Stimulated activated CD4-positive, alpha-beta T cell treated with anti-CD3 and anti-CD28 coated beads, Interleukin-12 subunit alpha, Interleukin-12 subunit beta, amount 100 ng/mL, for 4 hours (primary cell): ENCODE measurements around the gene SYVN1.
"Not testable (repeated sequence)": the region's sequence is repeated elsewhere in the genome, so short reads cannot be mapped to it uniquely, and the experiment has no call there.

ENCODE experiments used
- DNase-seq: peaks from one replicate; pipeline ENCODE4 v3.0.0-alpha.2; 2020

Gene SYVN1

DNA sequence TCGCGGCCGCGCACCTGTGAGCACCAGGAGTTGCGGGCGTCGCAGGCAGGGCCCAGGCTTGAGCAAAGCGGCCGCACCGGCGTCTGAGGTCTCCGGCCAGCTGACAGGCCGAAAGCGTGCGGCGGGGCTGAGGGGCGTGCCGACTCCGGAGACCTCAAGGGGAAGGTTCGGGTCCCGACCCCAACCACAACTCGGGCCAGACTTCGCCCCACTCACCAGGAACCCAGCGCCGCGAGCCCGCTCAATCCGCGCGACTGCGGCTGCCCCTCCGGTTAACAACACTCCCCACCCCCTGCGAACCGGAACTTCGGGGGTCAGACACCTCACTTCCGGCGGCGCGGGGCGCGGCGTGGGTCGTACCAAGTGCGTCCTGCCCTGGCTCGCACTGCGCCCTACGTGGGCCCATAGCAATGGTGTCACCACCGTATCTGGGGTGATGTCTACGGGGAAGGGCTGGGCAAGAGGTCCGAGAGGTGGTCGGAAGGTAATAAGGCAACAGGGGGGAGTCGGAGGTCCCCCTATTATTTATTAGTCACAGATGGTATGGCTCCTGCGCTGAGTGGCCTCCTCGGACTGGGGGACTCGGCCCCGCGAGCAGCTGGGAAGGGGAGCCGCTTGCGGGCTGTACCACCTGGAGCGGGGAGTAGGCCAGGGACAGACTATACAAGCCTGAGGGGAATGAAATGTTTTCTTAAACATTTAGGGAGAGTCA is at the start of gene SYVN1:
Gene SYVN1, minus strand, starts transcription at position 280 of the 712 bp plus-strand sequence. CDS start 918 bp downstream, outside the sequence.
- peak; percentile 89 for DNase-seq

DNA sequence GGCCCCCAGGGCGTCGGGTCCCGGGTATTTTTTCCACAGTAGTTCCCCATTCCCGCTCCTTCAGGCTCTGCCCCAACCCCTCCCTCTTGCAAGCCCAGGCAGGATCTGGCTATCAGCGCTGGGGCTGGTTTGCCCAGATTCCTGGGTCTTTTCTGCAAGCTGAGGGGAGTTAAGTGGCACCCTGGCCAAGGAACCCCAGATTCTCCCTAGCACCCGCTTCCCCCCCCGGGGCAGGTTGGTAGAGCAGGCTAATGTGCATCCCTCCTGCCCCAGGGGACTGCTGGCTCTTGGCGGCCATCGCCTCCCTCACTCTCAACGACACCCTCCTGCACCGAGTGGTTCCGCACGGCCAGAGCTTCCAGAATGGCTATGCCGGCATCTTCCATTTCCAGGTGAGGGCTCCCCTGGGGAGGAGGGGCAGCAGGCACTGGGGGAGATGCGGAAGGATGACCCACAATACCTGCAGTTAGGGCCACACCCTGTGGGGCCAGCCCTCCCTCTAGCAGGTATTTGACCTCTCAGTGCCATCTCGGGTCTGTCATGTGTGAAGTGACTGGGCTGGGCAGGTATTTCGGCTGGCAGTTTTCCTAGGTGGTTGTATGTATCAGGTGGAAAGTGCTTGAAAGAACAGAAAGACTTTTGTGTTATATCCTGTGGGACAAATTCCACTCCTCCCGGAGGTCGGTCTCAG is 49.0 kb upstream of the SYVN1 start:
- DNase-seq: no peak

DNA sequence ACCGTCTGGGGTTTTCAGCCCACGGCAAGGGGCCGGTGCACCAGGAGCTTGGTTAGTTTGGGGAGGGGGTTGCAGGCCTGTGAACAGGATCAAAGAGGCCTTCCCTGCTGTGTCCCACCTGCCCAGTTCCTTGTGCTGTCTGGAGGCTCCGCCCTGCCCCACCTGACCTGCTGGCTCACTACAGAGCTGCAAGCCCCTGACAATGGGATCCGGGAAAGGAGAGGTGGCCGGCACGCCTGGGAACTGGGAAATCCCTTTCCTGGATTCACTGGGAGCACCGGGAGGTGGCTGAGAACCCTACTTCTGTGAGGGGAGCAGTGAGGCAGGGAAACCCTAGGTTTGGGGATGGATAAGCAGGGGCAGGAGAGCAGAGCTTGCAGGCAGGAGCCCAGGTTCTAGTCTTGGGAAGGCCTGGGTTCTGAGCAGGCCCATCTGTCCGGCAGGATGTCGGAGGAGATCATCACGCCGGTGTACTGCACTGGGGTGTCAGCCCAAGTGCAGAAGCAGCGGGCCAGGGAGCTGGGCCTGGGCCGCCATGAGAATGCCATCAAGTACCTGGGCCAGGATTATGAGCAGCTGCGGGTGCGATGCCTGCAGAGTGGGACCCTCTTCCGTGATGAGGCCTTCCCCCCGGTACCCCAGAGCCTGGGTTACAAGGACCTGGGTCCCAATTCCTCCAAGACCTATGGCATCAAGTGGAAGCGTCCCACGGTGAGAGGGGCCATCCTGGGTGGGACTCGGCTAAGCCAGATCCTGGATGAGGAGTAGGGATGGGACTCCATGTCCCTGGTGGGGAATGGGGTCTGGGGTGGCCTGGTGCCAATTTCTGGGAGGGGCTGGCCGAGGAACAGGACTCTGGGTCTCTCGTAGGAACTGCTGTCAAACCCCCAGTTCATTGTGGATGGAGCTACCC is 48.2 kb upstream of the SYVN1 start:
- DNase-seq: no peak

DNA sequence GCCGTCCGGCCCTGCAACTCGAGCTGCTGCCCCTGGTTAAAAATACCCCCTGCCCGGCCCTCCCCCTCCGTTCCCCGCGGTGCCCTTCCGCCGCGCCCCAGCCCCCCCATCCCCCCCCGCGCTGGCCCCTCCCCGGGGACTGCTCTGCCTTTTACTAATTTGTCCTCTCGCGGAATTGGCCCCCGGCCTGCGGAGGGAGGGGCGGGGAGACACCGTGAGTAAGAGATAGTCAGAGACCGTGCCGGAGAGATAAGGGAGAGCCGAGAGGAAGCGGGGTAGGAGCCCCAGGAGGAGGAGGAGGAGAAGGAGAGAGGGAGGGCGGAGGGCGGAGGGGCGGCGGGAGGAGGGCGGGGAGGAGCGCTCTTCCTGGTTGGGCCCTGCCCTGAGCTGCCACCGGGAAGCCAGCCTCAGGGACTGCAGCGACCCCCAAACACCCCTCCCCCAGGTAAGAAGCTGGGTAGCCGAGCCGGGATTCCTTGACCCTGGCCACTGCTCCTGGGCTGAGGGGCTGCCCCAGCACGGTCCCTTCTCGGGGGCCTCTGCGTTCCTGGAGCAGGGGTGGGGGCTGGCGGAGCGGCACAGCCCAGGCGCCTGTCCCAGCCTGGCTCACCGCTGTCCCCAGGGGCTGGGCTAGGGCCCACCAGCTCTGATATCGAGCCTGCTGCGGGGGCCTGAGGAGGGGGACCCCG is 47.4 kb upstream of the SYVN1 start, which contains the start of gene CAPN1:
Gene CAPN1, plus strand, starts transcription at position 360 of the 689 bp plus-strand sequence. CDS start 774 bp downstream, outside the sequence.
- peak; percentile 70 for DNase-seq

DNA sequence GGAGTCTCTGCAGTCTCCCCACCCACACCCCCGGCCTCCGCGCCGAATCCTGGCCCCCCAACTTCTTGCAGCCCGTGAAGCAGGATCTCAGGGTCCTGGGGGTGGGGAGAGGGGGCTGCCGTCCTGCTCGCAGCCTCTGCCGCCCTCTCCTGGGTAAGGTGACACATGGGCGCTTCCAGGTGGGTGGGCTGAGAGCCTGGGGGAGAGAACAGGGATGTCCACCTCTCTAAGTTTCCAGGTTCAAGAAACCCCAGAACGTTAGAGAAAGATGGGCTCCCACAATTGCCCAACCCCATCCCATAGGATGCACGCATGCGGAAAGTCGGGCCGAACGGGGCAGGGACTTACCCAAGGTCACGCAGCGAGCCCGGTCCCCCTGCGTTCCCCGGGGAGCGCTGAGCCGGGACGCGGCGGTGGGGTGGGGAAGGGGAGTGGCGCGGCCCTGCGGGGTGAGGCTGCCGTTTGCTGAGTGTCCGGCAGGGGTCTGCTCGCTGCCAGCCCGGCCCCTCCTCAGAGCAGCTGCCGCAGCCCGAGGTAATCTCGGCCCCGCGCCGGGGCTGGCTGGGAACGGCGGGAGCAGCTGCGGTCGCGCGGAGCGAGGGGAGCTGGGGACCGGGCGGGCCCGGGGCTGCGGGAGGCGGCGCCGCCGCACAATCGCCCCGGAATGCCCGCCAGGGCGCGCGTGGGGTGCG is 46.7 kb upstream of the SYVN1 start:
- DNase-seq: peak; percentile 48

DNA sequence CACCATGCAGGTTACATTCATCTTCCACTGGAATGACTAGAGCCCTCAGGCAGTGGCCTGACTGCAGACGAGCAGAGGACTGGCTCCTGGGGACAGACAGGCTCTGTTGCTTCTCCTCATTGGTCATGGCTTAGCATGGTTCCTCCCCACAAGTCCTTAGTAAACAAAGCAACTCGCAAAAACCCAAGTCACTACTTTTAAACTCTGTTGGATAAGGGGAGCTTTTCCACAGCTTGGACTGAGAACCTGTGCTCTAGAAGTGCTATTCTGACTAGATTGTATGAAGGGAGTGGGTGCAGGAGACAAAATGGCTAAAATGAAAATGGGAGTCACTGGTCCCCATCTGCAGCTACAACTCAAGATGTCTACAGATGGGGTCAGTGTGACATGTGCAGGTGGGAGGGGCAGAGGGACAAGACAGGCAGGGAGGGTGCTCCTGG is 40.3 kb upstream of the SYVN1 start:
- DNase-seq: not testable (repeated sequence)

DNA sequence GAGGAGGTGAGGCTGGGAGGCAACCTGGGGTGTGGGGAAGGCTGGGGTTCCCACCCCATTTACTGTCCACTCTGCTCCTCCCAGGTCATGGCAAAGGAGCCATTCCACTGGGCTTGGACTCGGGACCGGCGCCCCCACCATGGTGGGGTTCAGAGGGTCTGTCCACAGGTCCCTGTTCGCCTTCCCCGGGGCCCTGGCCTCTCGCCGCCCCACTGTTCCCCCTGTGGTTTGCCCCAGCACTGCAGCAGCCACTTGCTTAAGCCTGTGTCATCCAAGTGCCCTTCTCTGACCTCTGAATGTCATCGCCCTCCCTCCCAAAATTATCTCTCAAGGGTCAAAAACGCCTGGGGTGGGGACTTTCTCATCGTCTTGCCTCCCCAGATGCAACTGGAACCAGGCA is 38.3 kb upstream of the SYVN1 start:
- DNase-seq: no peak

DNA sequence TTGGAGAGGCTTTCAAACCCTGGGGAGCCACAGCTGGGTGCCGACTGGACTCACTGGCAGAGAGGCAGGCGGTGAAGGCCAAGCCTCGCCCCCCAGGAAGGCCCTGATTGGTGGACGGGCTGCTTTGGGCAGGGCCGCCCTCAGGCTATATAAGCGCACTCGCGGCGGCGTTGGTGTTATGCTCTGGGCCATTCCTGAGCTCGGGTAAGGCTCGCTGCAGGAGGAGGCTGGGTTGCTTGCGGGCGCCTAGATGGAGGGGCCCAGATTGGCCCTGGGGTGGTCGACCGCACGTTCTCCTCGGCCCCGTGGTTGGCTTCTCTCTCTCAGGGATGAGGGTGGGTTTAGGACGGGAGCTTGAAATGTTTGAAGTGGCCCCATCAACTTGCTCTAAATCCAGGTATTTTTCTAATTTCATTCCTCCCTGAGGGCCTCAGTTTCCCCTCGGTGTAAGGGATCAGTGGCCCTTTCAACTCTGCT is 35.8 kb upstream of the SYVN1 start, which contains the start of gene SPDYC:
Gene SPDYC, plus strand, starts transcription at position 176 of the 477 bp plus-strand sequence. CDS start 1,125 bp downstream, outside the sequence.
- no peak for DNase-seq

DNA sequence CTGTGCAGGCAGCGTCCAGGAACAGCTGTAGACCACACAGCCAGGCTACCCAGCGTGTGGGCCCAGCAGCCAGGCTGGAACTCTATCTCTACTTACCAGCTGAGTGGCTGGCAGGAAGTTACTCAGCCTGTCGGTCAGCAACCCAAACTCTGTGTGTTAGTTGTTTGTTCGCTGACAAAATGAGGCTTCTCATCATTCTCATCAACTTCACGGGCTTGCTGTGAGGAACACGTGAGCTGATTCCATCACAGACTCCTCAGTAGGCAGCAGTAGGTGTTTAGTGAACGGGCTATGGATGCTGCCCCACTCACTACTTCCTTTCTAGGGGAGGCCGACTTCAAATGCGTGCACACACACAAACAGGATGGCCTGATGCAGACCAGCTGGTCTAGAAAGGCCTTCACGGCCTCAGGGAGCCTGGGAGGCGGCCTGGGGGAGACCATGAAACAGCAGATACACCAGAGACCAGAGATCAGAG is 34.9 kb upstream of the SYVN1 start:
- DNase-seq: no peak

DNA sequence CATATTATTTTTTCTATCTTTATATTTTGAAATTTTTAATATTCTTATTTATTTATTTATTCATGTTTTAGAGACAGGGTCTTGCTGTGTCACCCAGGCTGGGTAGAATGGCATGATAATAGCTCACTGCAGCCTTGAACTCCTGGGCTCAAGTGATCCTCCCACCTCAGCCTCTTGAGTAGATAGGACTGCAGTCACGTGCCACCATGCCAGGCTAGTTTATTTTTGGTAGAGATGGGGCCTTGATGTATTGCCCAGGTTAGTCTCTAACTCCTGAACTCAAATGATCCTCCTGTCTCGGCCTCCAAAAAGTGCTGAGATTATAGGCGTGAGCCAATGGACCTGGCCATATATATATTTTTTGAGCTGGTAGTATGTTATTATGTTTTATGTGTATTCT is 33.3 kb upstream of the SYVN1 start:
- no peak for DNase-seq

DNA sequence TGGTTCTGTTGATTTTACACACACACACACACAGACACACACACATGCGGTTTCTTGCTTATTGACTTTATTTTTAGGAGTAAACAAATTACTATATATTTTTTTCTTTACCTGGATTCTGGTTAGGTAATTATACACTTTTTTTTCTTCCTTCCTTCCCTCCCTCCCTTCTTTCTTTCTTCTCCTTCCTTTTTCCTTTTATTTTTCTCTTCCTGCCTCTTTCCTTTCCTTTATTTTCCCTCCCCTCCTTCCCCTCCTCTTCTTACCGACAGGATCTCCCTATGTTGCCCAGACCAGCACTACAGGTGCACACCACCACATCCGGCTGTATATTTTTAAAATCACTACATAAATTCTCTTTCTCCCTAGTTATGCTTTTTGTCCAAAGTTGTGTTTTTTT is 32.6 kb upstream of the SYVN1 start:
- DNase-seq: no peak

DNA sequence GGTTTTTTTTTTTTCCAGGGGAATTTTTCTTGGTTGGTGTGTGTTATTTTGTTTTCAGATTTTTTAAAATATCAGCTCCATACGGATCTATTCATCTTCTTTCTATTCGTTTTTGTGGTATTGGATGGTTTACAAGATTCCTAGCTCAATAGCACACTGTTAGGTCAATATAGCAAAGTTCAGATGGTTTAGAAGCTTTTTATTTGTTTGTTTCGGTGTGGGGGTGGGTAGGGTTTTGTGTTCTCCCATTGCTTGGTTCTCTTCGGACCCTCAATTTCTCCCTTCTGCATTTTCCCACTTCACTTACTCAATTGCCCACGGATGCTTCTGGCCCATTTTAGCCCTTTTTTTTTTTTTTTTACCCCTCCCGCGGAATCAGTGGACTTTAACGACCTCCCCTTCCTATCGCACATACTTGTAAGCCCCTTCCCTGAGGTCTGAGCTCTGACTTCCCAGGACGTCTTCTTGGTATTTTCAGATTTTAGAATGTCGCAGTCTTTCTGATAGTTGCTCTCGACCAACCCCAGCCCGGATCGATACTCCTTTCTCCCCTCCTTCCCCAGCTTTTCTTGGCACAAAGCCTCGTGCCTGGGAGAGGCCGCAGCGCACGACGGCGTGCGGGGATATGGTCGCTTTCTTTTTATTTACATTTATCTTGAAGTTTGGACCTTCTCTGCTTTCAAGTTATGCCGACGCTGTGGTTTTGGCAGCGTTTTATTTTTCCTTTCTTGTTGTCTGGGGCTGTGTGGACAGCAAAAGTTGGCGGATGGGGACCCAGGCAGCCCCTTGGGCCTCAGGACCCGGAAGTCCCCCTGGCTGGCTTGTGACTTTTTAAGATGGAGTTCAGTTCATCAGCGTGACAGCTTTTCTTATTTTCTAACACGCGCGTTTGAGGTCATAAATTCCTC is 31.3 kb upstream of the SYVN1 start:
- no peak for DNase-seq

DNA sequence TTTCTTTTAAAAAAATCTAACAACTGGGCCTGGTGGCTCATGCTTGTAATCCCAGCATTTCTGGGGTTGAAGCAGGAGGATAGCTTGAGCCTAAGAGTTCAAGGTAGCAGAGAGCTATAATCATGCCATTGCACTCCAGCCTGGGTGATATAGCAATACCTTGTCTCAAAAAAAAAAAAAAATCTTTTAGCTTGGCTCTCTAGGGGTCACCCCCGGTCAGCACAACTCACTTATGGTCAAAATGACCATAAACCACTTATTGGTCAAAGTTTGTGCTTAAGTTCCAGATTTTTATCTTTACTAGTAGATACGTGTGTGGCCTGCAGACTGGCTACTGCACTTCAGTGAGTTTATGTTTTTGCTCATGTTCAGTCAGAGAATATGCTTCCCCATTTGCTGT is 29.4 kb upstream of the SYVN1 start:
- DNase-seq: no peak

DNA sequence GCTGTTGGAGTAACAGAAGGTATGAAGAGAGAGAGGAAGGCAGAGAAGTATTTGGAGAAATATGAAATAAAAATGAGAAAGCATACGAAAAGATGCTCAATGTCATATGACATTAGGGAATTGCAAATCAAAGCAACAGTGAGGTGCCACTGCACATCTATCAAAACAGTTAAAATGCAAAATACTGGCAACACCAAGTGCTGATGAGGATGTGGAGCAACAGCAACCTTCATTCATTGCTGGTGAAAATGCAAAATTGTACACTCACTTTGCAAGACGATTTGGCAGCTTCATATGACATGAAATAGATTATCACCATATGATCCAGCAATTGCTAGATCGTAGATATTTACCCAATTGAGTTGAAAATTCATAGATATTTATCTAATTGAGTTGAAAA is 26.3 kb upstream of the SYVN1 start:
- no peak for DNase-seq

DNA sequence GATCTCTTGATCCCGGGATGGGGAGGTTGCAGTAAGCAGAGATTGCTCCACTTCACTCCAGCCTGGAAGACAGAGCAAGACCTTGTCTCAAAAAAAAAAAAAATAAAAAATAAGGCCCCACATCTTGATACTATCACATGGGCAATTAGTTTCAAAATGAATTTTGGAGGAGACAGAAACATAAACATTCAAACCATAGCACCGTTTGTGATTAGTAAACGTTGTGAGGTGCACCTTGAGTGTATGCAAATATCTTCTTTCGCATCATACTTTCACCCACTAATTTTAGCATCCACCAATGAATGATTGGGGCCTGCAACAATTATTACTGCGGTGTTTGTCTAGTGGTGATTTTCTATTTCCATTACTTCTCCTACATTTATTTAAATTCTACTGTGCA is 24.7 kb upstream of the SYVN1 start:
- DNase-seq: no peak

DNA sequence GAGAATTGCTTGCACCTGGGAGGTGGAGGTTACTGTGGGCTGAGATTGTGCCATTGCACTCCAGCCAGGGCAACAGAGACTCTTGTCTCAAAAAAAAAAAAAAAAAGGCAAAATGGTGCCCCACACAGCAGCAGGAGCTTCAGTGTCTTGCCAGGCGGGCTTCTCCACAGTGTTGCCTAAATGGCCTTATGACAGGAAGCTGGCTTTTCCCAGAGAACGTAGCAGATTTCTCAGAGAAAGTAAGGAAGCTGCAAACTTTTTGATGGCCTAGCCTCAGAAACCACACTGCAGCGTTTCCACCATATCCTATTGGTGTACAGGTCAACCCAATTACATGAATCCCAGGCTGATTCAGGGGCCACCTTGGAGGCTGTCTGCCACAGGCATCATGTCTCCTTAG is 23.0 kb upstream of the SYVN1 start:
- DNase-seq: no peak

DNA sequence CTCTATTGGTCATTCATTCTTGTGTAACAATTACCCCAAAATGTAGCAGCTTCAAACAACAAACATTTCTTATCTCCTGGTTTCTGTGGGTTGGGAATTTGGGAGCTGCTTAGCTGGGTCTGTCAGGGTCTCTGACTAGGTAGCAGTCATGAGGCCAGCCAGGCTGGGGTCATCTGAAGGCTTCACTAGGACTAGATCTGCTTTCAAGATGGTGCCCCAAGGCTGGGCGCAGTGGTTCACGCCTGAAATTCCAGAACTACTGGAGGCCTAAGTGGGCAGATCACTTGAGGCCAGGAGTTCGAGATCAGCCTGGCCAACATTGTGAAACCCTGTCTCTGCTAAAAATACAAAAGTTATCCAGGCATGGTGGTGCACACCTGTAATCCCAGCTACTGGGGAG is 22.6 kb upstream of the SYVN1 start:
- no peak for DNase-seq

DNA sequence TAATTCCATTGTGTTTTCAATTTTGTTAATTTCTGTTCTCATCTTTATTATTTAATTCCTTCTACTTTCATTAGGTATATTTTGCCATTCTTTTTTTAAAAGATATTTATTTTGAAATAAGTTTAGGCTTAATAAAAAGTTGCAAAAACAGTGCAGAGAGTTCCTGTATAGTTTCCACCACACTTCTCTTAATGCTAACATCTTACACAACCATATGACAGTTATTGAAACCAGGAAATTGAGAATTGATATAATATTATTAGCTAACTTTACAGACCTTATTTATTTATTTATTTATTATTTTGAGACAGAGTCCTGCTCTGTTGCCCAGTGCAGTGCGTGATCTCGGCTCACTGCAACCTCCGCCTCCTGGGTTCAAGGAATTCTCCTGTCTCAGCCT is 21.9 kb upstream of the SYVN1 start:
- DNase-seq: no peak

DNA sequence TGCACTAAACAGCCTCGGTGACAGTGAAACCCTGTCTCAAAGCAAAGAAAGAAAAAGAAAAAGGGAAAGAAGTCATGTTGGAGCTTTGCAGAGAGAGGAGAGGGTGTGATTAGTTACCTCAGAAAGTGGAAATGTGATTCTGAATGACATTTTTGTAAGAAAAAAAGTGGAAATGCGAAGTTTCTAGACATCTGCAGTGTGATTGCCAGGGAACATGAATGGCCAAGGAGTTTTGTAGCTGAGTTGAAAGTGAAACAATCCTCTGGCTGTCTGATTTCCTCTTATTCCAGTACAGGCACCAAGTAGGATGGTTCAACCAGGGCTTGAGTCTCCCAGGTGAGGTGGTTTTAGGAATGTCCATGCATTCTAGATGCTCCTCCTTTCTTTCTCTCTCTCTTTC is 17.8 kb upstream of the SYVN1 start:
- DNase-seq: no peak

DNA sequence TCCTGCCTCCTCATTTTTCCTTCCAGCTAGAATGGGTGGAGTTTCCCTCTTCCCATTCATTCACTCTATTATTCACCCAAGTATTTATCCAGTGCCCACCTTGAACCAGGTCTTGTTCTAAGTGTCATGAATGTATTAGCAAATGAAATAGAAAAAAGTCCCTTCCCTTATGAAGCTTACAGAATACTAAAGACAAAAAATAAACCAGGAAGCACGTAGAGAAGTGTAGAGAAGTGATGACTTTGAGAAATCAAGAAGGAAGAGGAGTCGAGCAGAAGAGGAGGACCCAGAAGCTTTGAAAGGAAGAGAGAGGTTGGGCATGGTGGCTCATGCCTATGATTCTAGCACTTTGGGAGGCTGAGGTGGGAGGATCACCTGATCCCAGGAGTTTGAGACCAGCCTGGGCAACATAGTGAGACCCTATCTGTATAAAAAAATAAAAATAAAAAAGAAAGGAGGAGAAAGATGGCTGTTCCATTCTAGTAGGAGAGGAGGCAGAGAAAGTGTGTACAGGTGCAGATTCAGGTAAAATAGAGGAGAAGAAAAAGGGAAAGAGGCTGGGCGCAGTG is 17.1 kb upstream of the SYVN1 start:
- DNase-seq: no peak
